NCI-H1930 (cell line): Measurements from ENCODE around the gene NBEA.
A peak's percentile ranks its signal among the peaks of the same experiment; 100 is the strongest.

Source experiments
- DNase-seq, 2 experiments: peaks; one replicate each; lab custom pipeline; 2025; lab: John Stamatoyannopoulos, UW

The NBEA gene

DNA sequence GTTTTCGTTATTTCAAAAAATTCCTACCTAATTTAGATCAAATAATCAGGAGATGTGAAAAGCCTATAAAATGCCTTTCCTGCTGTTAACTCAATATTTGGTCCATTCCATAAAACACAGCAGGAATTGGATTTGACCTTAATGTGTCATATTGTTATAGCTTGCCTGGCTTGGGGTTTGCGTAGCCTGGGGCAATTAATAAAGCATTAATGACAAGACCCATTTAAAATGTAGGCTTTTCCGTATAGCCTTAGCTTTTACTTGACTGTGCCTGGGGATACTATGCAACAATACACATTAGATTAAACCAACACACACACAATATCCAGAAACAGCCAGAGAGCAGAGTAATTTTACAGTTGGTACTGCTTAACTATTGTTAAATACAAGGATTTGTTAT, 651.6 kb downstream of the NBEA start:
- DNase-seq = no peak

DNA sequence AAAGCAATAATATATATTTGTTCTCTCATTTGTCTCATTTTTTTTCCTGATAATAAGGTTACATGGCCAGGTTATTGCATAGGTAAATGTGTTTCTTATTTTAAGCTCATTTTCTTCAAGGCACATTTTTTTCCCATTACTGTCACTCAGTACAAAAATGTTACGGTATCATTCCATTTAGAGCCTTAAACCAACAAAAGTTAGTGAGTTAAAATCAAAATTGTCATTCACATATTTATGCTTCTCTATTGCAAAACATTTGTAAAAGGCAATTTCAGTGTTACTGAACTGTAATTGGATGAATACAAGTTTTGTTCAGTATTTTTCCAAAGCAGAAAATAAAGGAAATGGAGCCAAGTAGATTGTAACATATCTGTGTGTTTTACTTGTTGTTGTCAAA, 652.0 kb downstream of the NBEA start:
- no peak for DNase-seq

DNA sequence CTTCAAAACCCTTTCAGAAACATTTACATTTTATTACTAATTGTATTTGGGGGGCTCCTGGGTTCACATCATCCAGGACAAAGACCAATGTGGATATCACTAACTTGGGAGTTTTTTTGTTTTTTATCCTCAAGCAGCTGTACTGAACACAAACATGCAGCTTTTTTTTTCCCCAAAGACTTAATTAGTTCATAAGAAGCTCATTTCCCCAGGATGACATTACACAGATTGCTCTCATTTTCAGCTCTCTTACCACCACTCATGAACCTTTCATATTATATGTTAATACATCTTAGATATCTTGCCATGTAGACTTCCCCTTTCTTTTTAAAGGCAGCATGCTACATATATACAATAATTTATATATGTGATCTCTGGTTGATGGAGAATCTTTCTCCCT, 653.1 kb downstream of the NBEA start:
- DNase-seq = no peak

DNA sequence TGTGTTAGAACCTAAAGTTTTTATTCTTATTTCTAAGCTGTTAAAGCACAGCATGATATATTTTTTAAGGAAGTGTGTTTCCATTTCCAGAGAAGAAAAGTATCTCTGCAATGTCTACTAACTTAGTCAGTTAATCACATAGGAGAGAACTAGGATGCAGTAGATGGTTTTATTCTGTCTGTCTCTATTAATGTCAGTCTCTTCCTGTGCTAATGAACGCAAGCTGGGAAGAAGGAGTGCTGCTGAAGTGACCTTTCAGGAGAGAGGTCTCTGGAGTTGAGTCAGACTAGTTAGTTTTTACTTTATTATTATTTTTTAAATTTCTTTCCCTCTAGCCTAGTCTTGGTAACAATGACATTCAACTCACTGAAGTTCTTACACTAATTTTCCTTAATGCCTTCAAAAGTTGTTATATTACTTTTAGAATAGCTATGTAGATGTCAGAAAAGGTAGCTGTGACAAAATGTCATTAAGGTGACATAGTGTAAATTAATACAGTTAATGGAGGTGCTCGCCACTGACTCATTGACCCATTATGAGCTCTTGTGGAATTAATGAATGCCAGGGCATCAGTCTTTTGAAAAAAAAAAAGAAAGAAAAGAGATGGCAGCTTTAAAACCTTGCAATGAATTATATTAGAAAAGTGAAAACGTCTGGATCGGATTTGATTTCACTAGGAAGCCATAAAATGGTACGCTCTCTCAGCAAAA, 654.4 kb downstream of the NBEA start:
- DNase-seq = no peak

DNA sequence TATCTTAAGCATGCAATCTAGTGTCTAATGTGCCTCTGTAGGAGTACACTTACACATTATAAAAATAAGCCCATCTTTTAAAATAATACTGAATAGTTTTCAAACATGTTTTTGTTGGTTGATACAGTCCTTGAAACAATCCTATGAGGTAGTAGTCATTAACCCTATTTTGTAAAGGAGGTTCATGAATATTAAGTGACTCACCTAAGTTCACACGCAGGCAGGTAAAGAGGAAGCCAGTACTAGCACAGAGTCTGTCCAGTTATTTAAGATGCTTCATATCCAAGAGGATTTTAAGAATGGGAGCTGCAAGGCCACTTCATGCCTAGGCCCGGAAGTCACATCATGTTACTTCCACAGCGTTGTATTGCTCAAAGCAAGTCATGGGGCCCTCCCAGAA, 655.4 kb downstream of the NBEA start:
- DNase-seq = no peak

DNA sequence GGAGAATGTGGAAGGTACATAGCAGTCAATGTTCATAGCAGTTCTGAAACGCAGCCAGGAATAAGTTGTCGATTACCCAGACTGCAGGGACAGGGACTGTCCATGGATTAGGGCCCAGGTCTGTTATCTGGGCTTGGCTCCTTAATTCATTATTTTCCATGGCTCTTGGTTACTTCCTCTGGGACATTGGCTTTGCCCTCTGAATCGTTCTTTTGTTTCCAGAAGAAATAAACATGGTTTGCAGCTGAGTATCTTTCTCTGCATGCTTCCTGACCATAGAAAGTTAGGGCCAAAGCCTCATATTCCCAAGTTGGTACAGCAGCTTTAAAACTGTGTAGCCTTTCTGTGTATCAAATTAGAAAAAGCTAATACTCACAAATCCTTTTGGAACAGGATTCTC, 656.2 kb downstream of the NBEA start:
- no peak for DNase-seq

DNA sequence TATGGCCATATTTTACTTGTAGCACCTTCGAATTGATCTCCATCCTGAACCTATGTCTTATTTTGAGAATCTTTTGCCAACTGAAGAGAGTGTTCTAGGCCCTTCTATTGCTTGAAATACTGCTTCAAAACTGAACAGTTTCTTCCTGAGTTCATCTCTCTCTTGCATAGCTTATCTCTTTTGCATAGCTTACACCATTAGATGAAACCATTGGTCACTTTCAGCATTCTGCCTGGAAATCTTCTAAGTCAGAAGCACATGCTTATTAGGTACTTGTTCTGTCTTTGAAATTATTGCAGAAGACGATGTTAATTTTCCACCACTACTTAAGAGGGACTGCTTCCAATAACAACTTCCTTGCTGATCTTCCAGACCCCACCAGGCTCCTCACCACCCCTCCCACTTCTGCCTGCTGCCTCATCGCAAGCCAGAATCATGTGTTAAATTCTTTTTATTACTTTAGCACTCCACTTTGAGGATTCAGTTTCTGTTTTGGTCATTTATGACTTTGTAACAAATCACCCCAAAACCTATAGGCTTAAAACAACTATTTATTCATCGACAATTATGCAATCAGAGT, 656.8 kb downstream of the NBEA start:
- no peak for DNase-seq

DNA sequence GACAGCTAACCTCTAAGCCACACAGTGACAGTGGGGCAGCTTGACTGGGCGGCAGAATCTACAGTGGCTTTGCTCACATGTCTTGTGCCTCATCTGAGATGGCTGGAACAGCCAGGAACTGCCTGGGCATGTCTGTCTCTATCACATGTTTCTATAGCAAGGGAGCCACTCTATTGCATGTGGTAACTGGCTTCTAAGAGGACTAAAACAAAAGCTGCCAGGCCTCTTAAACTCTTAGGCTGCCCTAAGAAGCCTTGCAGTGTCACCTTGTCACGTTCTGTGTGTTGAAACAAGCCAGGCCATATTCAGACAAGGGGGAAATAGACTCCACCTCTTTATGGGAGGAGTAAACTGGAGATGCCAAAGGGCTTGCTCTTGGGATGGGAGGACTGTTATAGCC, 657.3 kb downstream of the NBEA start:
- DNase-seq = no peak

DNA sequence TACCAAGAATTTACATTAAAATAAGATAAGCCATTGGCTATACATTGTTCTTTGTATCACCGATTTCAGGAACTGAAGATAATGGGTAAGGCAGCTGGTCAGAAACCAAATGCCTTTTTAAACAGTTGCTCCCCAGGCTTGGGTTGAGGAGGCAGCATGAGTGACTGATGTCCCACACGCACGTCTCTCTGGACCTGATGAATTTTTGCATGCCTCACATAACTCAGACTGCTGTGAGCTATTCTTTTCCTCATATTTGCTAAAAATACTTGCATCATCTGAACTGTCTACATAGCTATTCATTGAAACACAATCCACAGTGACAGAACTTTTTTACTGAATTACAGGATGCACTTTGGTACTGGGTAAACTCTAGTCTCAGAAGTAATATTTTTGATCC, 658.1 kb downstream of the NBEA start:
- no peak for DNase-seq

DNA sequence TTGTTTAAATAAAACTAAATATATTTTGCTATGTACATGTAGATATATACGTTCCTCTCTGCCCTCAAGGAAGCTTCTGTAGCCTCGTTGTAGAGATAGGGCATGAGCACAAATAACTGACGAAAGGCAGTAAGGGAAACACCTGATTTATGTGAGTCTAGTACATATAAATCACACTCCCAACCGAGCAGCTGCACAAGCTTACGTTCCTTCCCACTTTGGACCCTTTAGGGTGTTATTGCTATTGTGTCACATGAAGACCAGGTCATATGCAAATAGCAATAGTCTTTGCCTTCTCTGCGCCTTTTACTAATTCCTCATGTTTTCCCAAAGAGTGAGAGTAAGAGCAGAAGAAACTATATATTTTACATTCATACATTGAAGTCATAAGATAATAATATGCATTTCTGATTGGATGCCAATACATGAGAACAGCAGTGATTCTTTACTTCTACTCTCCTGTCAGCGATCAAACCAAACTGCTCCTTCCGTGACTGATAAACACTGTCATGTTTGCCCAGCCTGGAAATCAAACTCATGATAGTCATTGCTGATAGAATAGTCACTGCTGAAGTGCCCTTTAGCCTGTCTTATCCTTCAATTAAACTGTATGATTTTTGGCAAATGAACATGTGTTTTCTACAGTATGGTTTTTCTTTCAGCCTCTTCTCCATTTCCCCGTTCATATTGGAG, 661.7 kb downstream of the NBEA start:
- no peak for DNase-seq

DNA sequence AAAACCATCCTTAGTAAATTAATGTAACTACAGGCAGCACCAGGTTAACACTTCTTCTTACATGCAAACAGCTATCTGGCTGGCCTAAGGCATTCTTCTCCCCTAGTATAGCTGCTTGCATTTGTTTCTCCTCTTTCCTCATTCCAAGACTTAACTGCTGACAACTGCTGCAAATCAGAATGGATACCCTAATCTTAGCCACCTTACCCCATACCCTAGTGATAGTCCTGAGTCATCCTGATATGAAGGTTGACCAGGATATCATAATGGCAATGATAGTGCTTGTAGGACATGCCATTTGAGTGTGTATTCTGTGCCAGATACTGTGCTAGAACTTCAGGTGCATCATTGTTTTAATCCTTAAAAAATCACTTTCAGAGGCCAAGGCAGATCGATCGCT, 672.6 kb downstream of the NBEA start:
- DNase-seq = no peak

DNA sequence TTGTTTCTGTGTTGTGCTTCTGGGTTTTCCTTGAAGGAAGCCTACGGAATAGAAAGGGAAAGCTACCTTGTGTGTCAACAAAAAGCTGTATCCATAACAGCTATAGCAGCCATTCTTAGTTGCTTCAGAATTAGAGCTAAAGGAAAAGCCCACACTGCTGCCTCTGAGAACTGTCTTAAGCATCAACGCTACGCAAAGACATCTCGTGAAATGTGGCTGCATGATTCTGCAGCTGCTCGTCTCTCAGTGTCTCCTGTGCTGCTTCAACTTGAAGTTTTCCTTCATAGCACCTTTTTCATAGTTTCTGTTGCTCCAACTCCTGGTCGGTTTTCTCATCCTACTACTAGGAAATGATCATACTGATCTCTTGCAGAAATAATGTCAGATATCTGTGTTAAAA, 675.4 kb downstream of the NBEA start:
- no peak for DNase-seq

DNA sequence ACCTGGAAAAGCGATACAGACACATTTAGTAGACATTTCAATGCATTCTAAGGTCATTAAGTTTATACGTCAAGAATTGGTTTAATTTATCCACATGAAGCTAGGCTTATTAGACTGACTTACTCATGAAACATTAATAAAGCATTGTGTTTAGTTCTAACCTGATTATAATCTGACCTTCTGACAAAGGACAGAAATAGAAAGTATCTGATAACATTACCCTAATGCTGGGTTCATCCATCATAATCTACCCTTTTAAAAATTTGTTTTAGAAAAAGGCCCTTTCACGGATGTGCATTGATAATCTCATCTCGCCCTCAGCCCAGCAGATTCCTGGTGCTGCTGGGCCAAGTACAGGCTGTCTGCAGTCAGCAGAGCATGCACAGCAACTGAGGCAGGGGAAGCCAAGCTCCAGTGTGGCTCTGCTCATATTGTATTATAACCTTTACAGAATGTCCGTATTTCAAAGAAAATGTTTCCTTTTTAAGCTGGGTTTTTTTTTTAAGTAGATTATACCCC, 676.6 kb downstream of the NBEA start:
- no peak for DNase-seq

DNA sequence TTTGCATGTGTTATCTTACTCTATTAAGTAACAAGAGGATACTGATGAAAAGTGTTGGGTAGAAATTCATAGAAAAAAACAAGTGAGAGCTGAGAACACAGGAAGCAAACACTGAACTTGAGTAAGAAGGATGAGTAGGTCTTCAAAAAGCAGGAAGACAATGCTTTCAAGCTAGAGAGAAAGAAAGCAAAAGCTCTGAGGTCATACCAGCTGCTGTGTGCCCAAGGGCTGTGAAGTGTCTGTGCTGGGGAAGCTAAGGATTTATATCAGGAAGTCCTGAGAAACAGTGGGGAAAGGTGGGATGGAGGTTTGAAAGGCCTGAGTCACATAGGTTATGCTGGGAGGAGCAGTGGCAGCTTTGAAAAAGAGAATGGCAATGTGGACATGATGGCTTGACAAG, 679.9 kb downstream of the NBEA start:
- no peak for DNase-seq

DNA sequence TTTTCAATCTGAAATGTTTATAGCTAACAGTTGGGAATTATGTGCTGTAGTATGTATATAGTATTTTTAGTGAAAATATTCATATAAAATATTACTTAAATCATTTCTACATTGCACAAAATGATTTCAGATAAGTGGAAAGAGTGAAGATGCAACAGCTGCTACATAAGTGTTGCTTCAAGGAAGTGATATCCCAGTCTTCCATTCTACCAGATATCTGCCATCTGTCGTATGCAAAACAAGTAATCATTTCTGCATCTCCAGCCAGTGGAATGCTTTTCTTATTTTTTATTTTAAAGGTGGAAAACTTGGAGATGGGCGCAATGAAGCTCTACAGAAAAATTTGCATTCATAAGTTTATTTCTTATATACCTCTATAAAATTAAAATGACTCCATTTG, 687.0 kb downstream of the NBEA start:
- no peak for DNase-seq

DNA sequence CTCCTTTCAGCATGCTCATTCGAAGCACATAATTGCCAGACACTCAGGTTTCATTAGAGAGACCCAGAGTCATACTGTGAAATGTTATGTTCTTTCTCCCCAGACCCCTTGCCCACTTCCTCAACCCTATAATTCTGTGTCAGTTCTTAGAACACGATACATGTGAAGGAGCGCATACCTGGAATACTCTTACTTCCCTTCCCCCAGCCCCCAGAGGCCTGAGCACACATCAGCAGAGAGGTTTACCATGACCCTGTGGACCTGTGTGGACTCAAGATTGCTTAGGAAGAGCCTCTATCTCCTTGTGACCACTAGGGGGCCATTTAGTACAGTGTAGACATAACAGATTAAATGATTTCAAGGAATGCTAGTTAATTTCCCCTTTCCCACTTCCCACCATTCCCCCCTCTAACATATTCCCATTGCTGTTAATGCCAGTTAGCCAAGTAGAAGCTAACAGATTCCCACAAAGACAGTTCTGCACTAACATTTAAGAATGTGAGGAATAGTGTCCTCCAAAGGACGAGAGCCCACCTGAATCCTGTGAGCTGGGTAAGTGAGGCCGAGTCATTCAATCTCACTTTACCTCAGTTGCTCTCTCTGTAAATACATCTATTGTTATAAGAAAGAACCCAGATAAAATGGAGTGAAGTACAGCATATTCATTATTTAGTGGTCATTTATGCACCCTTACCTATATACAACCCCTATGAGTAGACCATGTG, 688.6 kb downstream of the NBEA start:
- DNase-seq = peak in 1 of 2 experiments; percentile 20

DNA sequence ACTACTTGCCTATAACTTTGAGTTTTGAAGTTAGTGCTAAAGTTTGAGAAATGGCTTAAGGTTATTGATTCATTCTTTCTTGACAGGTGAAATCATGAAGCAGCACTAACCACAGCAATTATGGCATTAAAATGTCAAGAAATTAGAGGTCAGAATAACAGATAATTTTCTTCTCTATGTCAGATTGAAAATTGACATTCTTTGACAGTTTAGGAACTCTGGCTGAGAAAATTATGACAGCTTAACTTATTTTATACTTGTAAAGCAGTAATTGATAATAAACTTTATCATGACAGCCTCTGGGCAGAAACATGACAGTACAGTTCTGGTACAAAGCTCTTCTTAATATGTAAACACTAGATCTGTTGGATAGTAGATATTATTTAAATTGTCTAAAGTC, 689.6 kb downstream of the NBEA start:
- no peak for DNase-seq

DNA sequence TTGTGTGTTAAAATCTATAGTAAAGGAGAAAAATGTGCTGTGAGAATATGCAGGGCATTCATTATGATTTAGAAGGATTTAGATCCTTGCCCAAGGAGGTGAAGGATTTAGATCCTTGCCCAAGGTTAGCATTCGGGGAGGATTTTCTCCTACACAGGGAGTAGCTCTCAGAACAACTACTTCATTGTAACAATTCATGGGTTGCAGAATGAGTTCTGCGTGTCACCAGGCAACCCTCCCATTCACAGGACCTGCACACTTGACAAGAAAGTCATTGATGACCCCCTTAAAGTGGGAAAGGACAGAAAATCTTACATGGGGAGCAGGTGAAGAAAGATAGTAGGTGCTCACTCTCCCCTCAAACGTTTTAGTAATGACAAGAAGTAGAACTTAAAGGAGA, 701.6 kb downstream of the NBEA start:
- no peak for DNase-seq

DNA sequence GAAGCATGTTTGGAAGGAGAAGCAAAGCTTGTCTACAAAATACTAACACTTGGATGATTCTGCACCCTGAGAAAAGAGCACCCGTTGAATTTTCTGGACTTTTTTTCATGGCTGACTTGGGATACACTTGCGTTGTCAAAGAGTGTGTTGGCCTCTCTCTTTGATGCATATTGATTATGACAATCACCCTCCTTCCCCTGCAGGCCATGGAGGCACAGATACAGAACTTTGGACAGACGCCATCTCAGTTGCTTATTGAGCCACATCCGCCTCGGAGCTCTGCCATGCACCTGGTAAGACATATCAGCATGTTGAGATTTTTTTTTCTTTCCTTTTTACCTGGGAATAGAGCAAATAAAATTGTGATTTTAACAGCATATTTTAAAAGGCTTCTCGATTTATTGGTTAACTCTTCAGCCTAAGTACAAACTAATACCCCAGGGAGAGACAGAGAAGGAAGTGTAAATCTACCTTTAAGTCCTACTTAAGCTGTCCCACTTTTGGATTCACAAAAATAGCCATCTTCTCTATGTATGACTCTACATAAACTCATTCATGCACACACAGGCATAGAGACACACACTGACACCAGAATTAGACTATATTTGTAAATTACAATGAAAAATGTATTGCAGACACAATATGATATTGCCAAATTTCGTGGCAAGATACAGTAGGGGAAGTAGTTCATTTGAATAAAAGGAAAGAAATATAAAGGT, 704.1 kb downstream of the NBEA start:
- no peak for DNase-seq

DNA sequence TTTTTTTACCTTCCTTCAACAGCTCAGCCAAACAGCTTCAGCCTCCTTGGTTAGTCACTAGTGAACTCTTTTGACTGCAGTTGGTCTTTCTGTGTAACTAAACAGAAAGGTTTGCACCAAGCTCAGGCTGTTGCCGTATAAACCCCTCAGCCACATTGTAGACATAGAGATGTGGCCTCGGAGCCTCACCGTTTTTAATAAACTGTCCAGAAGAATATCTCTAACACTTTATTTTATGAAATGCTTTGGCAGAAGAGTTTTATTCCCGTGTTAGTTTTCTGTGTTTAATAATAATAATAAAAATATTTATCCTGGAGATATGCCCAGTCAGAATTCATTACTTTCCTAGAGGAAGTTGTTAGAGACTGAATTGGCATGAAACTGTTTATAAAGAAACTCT, 706.1 kb downstream of the NBEA start:
- DNase-seq = no peak

DNA sequence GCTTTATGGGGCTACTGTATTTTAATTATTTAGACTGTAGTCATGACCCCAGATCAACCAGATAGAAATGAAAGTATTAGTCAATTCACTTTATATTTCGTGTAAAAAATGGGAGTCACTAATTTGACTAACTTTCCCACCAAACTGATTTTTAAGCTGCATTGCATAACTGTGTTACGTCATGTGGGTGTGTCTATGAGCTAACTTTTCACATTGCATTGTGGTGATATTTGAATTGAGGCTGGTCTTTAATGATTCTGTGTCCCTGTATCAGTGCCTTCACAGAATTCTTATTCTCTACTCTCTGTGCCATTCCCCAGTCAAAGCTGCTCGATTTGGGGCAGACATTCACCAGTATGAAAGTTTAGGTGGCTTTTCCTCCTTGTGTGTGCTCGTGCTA, 707.1 kb downstream of the NBEA start:
- DNase-seq = no peak

DNA sequence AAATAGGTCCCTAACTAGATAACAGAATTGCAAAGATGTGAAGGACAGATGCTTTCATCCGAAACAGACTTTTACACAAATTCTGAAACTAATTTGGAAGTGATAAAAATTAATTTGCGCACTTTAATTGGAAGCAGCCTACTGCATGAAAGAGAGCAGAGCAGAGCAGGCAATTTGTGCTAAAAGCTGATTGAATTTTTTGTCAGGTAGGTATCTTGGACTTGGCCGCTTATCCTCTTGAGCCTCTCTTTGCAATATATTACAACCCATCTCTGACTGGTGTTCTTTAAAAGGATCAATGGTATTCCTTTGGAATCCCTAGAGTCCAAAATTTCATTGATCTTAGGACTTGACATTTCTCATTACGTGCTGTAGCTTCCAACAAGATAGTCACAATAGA, 717.7 kb downstream of the NBEA start:
- no peak for DNase-seq
